A673 (cell line): ENCODE data around the gene ODAD3. TPM values are rescaled to one million over a fixed set of nuclear protein-coding genes. Genes with fewer than 3 reads are reported as not detected.

Experiments used
- BruUV-seq: library from RNA; stranded (reverse); fragments of 400-500 nt; replicated peaks from 2 replicates; lab custom pipeline; 2021; lab: Mats Ljungman, UMichigan
- CTCF ChIA-PET: fragments of 300-600 bp; sonication (Branson Sonifier 250); formaldehyde crosslinking; loops from one replicate; lab custom pipeline; 2022; ENCODE audit warnings: antibody characterized with exemption; lab: Charles Lee
- POLR2A ChIA-PET: fragments of 300-600 bp; sonication (Branson Sonifier 250); formaldehyde crosslinking; loops from one replicate; lab custom pipeline; 2022; ENCODE audit warnings: antibody characterized with exemption; ENCODE audit not compliant: low non-redundant PET; lab: Charles Lee
- DNase-seq: peaks from one replicate; pipeline ENCODE4 v3.0.0-alpha.2; 2015; ENCODE audit warnings: low spot score
- H3K27ac ChIP-seq: fragments of 200-600 bp; sonication (generic); 2 replicates; pipeline ENCODE4 v1.5.1; 2016; ENCODE audit warnings: mixed run types, low read depth, mild to moderate bottlenecking, mixed read lengths, antibody characterized with exemption, low read length; ENCODE audit not compliant: poor library complexity, severe bottlenecking
- H3K27me3 ChIP-seq: fragments of 200-600 bp; sonication (generic); replicated peaks from 2 replicates; pipeline ENCODE4 v1.6.1; 2017; ENCODE audit warnings: mixed run types, low read depth, mild to moderate bottlenecking, mixed read lengths, antibody characterized with exemption, low read length; ENCODE audit not compliant: insufficient read depth, poor library complexity
- H3K36me3 ChIP-seq: fragments of 200-600 bp; sonication (generic); 2 replicates; pipeline ENCODE4 v1.6.1; 2016; ENCODE audit warnings: mixed run types, mild to moderate bottlenecking, mixed read lengths, antibody characterized with exemption, low read length; ENCODE audit not compliant: insufficient read depth, poor library complexity, severe bottlenecking
- H3K4me1 ChIP-seq: fragments of 200-600 bp; sonication (generic); 2 replicates; pipeline ENCODE4 v1.6.1; 2017; ENCODE audit warnings: mixed run types, mild to moderate bottlenecking, mixed read lengths, antibody characterized with exemption, low read length; ENCODE audit not compliant: insufficient read depth, poor library complexity, severe bottlenecking
- H3K4me3 ChIP-seq: fragments of 200-600 bp; sonication (generic); 2 replicates; pipeline ENCODE4 v1.5.1; 2016; ENCODE audit warnings: low read depth, mixed run types, mild to moderate bottlenecking, mixed read lengths, low read length; ENCODE audit not compliant: poor library complexity, severe bottlenecking
- H3K9me3 ChIP-seq: fragments of 200-600 bp; sonication (generic); 2 replicates; pipeline ENCODE4 v1.6.1; 2016; ENCODE audit warnings: mixed run types, low read depth, mild to moderate bottlenecking, mixed read lengths, antibody characterized with exemption, low read length; ENCODE audit not compliant: poor library complexity, severe bottlenecking
- CTCF ChIP-seq: fragments of 300-800, 200-600 bp; sonication (generic); conservative IDR thresholded peaks from 2 replicates; pipeline ENCODE4 v1.5.1; 2017; ENCODE audit warnings: low read depth, mild to moderate bottlenecking, antibody characterized with exemption, low read length, moderate library complexity, mixed read lengths
- EZH2 ChIP-seq: fragments of 200-600 bp; sonication (generic); IDR thresholded peaks from 2 replicates; pipeline ENCODE4 v1.6.1; 2017; ENCODE audit warnings: borderline replicate concordance, low read depth, mild to moderate bottlenecking, mixed read lengths, antibody characterized with exemption, low read length; ENCODE audit not compliant: poor library complexity, severe bottlenecking
- intact Hi-C: fragments of 100-400 bp; cut with micrococcal nuclease; formaldehyde crosslinking; loops from one replicate; pipeline ENCODE4 v1.10.0; 2022; ENCODE audit not compliant: unreplicated experiment
- total RNA-seq: library from RNA; stranded (reverse); gene quantifications from 2 replicates; pipeline ENCODE4 v1.2.3, GENCODE V29; 2021

Gene ODAD3
- total RNA-seq, 1 experiment from 2014 or later, result 0.39 TPM

GRCh38 chr19:11453468-11454341 is 18.8 kb upstream of the ODAD3 start:
- TF ChIP-seq CTCF, result peak; percentile 73
- no peak for TF ChIP-seq EZH2
- Histone ChIP-seq H3K9me3 (no peaks in the 10 kb centered on the region), H3K4me3 (no peak overlapping the region), H3K27ac (no peak overlapping the region), H3K36me3 (peaks cover 3% of the 10 kb centered on the region), H3K27me3 (no peaks in the 10 kb centered on the region), H3K4me1 (peaks cover 23% of the 10 kb centered on the region)
- CTCF ChIA-PET, result no interaction called here
- no TSS peak for BruUV-seq
- intact Hi-C loops, result no loop called here
- POLR2A ChIA-PET, result no interaction called here
- DNase-seq, result peak; percentile 50

- no TSS peak for BruUV-seq
- POLR2A ChIA-PET, result no interaction called here
- intact Hi-C loops, result no loop called here
- no peaks in the 10 kb centered on the region for H3K9me3 ChIP-seq
- no peak for TF ChIP-seq EZH2
- peak; percentile 58 for TF ChIP-seq CTCF
- no peak overlapping the region for H3K4me3 ChIP-seq
- H3K27me3 ChIP-seq, result no peaks in the 10 kb centered on the region
- peaks cover 23% of the 10 kb centered on the region for H3K4me1 ChIP-seq
- DNase-seq, result no peak
- peaks cover 8% of the 10 kb centered on the region for H3K36me3 ChIP-seq
- peak overlapping the region; percentile 58 for H3K27ac ChIP-seq
- CTCF ChIA-PET, result interaction anchor here (0.5 to 0.7 kb wide), 3 partner anchors 8 to 150 kb away, joined by 3 to 6 read pairs (median 3); no protein-coding TSS in a partner anchor
These were observed 17.8 kb upstream of the ODAD3 start for GRCh38 chr19:11452620-11453310.

- Histone ChIP-seq H3K9me3 (no peaks in the 10 kb centered on the region), H3K27me3 (no peaks in the 10 kb centered on the region), H3K4me3 (no peak overlapping the region), H3K27ac (peak overlapping the region; percentile 58), H3K4me1 (peaks cover 17% of the 10 kb centered on the region), H3K36me3 (peaks cover 15% of the 10 kb centered on the region)
- peak; percentile 40 for DNase-seq
- CTCF ChIA-PET, result interaction anchor here (0.5 to 1.0 kb wide), 6 partner anchors 9 to 149 kb away, joined by 3 to 6 read pairs (median 4); no protein-coding TSS in a partner anchor
- no TSS peak for BruUV-seq
- intact Hi-C loops, result no loop called here
- TF ChIP-seq EZH2 (no peak), CTCF (no peak)
- POLR2A ChIA-PET, result interaction anchor here (0.6 kb wide), 1 partner anchor 248 kb away, joined by 3 read pairs; no protein-coding TSS in a partner anchor
These were observed 17.1 kb upstream of the ODAD3 start for GRCh38 chr19:11451871-11452619.
